ENCODE results near the gene ATP2A3.

Gene ATP2A3

DNA sequence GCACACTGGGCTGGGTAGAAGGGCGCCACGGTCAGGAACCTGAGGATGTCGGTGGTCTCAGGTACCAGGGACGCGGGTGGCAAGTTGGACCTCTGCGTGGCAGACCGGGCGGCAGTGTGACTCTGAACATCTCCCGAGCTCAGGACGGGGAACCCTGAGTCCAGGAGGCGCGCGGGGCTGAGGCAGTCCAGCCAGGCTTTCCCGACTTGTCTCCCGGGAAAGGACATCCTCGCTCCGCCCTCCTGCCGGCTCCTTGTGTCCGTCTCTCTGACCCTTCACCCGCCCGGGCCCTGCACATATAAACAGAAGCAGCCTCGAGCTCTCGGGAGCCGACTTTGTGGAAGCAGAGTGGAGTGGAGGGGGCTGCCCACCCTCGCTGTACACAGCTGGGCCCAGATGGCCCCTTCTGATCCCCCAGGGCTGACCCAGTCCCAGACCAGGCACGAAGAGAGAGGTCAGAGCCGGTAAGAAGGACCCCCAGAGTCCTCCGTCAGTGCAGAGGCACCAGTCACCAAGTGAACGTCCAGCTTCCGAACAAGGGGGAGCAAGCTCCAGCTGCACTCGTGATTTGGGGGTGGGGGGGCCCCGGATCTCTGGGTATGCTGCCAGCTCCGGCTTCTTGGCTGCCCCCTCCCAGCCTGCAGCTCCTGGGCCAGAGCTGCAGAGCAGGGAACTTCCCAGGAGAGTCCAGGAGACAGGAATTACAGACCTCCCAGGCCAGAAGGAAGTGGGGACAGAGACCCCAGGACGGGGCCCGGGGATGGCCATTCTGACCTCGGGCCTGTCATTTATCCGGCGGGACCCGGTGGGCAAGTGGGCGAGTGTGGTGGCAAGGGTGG is 39.5 kb downstream of the ATP2A3 start:
- DNase-seq: no peak

DNA sequence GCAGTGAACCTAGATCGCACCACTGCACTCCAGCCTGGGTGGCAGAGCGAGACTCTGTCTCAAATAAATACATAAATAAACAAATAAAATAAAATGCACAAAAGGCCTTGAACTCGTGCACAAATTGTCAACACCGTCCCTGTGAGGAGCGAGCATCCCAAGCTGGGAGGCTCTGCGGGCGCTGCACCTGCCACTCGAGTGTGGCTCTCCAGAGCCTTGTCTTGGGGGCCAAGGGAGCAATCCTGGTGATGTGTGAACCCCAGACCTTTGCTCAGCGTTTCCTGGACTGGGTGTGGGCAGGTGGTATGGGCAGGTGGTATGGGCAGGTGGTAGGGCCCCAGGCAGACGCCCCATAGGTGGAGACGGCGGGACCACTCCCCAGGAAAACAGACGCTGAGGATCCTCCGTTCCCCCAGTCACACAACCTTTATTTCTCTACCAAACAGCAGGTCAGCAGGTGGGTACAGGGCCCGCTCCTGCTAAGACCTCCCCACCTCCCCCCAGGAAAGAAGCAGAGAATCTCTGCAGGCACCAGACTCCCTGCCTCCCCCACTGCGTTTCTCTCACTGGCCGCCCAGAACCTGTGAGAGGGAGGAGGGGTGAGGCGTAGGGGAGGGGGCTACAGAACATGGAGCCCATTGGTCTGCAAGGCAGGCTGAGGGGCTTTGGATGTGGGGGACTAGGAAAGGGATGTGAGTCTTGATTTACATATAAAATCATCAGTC is 40.6 kb downstream of the ATP2A3 start:
- DNase-seq: peak; percentile 0

DNA sequence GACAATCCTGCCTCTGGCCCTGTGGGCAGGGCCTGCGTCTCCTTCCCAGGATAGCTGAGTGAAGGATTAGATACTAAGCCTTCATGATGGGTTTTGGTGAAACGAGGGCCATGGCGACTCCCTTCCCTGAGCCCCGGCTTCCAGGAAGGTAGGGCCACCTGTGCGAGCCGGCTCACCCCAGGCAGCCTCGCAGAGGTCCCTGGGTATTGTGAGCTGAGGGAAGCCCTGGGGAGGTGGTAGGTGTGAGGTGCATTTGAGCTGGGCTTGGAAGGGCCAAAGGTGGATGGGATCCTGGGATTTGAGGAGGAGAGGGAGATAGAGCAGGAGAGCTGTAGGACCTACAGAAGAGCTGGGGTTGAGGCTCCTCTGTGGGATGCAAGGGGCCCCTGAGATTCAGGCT is 41.5 kb downstream of the ATP2A3 start:
- DNase-seq: no peak

DNA sequence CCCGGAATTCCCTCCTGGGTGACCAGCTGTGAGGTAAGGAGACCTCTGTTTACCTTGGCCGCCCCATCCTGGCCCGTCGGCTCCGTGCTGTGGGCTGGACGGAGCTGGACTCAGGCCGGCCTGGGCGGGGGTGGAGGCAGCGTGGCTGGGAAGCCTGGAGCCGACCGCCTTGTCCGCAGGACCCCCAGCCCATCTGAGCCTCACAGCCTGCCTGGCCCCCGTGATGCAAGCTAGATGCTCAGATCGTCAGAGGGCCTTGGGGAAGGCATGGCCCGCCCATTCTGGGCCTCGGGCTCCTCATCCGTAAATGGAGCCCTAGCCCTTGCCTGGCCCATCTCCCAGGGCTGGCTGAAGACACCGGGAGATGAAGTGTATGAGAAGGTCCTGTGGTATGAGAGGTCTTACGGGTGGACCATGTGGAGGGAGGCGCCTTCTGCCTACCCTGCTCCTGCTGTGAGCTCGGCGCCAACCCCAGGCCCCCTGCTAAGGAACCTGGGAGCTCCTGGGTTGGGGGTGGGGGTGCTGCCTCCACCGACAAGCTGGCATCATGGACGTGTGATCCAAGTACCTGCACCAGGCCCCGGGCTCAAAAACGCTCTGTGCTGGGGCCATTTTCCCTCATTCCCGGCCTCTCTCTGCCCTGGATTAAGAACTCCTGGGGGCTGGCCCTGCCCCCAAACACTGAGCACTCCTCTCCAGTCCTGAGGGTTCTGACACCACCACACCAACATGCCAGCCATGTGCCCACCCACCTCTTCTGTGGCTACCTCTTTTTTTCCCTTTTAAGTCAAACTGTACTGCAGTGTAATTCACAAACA is 42.5 kb downstream of the ATP2A3 start:
- DNase-seq: no peak

DNA sequence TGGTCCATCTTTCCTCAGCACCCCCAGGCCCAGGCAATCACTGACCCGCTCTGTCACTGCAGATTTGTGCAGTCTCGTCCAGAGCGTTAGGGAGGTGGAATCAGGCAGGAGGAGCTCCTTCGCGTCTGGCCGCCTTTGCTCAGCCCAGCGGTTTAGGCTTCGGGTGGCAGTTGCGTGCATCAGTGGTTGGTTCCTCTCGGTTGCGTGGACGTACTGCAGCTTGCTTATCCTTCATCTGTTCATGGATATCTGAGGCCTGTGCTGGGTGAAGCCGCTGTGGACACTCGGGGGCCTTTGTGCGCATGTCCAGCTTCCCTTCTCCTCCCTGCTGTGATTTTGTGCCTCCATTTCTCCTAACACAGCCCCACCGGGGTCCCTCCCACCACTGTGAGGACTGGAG is 43.2 kb downstream of the ATP2A3 start:
- no peak for DNase-seq

DNA sequence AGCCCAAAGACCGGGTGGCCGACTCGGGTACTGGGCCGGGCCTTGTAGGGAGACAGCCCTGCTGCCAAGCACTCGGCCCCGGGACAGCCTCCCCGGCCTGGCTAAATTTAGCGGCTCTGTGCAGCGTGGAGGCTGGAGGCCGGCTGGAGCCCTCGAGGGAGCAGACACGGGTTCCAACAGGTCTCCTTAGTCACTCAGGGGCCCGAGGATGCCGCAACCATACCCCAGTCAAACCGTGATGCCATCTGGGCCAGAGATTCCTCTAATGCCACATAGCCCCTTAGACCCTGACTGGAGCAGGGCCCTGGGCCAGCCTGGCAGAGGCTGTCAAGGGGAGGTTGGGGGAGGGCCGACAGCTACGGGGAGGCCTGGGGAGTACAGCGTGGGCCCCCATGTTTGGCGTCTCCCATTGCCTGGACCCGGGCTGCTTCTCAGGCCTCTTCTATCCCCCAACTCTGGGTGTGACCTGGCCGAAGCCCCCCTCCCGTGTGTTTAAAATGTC is 45.1 kb downstream of the ATP2A3 start:
- no peak for DNase-seq

DNA sequence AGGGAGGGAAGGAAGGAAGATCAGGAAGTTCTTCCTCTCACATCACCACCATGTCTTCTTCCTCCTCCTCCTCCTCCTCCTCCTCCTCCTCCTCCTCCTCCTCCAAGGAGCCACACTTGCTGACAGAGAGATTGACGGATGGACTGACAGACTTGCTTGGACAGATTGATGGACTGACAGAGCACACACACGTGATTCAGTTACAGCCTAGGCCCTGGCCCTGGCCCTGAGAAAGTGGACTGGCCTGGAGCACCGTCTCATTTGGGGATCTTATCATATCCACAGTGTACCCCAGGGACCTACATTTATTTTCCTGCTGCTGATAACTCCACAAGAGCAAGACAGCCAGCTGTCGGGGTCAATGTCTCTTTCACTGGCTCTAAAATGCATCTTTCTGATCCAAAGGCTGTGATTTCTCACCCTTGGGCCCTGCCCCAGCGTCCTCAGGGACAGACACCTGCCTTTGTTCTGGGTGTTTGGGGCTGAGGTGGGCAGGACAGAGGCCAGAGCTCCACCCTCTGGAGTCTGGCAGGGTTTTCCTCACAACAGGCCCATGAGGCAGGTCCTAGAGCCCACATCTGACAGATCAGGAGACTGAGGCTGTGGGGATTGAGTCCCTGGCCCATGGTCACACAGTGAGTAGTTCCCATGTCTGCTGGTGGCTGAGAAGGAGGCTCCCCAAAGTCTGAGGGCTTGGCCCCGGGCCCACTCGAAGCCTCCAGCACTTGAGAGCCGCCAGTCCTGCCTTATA is 45.7 kb downstream of the ATP2A3 start:
- no peak for DNase-seq

DNA sequence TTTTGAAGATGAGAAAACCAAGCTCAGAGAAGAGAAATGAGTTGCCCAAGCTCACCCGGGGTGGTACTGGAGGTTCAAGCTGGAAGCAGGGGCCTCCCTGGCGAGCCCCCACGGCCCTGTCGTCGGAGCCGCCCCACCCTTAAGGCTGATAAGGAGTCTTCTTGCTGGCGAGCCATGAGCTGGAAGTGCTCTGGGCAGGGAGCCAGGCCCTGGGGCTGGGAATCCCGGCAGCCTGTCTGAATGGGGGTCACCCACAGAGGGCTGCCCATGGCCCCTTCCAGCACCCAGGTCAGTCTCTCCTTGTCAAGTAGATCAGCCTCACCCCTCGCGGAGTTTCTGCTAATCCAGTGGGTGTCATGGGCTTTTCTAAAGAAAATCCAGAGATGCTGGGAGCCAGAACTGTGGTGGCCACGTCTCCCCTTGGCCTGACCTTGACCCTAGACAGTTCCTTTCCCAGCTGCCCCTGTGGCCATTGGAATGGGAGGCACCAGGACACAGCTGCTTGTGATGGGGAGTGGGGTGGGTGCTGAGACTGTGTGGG is 46.8 kb downstream of the ATP2A3 start:
- no peak for DNase-seq

DNA sequence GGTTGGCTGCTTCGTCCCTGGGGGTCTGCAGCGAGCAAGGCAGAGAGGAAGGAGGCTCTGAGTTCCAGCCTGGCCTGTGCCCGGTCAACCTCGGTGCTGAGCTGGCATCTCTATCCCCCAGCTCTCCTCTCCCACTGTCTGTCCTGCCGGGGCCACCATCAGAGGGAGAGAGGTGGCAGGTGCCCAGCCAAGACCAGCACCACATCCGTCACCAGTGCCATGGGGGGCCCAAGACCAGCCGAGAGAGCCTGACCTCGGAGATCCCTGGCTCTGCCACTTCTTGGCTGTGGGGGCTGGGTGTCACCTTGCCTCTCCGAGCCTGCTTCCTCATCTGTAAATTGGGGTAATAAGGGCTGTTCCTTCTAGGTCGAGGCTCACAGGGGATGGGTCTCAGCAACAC is 47.4 kb downstream of the ATP2A3 start:
- no peak for DNase-seq

DNA sequence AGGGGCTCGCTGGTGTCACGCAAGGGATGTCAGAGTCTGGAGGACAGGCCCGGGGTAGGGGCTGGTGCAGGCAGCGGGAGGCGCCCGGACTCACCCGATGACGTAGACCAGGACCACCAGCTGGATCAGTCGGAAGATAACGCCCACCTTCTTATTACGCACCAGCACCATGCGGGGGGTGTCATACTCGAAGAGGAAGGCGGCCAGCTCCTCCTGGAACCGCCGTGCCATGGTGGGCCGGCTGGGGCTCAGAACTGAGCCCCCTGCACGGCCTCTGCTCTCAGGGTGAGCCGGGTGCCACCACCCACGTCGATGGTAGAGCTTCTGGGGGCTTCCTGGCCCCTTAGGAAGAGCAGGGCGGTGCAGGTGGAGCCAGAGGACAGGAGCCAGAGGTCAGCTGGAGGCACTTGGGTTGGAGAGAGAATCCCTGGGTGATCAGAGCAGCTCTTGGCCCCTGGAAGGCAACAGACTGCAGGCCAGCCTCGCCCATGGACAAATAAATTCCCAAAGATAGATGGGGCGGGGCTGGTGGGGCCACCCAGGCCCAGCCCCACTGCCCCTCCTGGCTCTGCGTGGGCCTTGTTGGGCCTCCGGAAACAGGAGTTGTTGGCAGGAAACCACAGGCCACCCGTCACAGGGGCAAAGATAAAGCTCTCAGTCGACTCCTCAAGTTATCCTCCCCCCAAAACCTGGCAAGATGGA is 48.1 kb downstream of the ATP2A3 start, which contains the start of gene P2RX1:
Gene P2RX1 (minus strand): TSS at position 471 of the 702 bp plus-strand sequence. CDS start 240 bp downstream, at position 231.
- no peak for DNase-seq

DNA sequence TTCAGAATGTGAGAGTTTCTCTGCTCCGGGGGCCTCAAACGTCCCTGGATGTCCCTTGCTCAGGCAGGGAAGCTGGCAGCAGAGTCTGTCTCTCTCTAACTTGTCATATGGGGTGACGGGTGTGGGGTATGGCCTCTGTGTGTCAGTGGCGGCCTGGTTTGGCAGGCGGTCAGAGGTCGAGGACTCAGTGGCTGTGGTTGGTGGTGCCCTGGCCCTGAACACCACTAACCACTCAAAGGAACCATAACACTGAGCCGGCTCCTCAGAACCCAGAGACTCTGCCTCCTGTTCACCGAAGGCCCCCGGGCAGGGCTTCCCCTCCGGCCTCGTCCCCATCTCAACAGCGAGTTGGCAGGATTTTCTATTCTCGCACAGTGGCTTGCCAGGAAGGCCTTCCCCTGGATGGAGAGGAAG is 48.6 kb downstream of the ATP2A3 start:
- DNase-seq: no peak

DNA sequence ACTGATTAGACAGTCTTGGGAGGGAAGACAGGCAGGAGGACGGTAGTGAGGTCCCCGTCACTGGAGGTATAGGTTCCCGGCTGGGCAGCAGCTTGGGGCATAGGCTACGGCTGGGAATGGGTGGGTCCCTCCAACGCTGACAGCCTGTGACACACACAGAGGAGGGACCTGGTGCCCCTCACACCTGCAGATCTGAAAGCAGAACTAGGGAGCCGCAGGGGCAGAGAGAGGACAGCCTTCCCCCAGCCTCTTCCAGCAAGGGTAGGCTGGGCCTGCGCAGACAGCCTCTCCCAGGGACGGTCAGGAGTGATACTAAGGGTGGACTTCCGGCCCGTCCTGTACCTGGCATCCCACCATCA is 49.9 kb downstream of the ATP2A3 start:
- no peak for DNase-seq

DNA sequence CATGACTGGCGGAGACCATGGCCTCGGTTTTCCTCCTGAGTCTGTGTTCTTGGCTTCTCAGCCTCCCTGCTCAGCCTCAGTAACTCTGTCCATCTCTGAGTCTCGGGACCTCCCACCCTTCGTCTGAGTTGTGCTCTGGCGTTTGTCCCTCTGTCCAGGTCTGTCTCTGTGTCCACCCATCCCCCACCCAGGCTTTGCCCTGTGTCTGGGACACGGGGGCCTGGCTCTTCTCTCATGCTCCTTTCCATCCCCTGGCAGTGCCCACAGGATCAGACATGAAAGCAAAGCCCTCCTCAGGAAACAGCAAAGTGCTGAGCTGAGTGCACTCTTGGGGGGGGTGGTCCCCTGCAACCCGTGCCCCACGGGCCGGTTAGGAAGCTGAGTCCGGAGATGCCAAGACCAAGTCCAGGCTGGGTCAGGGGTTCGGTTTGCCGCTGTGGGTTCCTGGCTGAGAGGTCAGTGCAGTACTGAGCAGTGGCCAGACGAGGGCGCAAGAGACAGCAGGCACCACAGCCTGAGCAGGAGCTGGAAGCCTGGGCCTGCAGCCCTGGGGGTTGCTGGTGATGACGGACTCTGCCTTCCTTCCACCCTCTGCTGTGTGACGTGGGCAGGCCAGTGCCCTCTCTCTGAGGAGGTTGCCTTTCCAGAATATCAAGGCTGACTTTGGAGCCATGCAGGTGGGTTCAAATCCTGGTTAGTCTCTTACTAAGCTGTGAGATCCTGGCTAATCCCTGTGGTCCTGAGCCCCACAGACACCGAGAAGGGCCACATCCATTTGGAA is 50.5 kb downstream of the ATP2A3 start:
- no peak for DNase-seq

DNA sequence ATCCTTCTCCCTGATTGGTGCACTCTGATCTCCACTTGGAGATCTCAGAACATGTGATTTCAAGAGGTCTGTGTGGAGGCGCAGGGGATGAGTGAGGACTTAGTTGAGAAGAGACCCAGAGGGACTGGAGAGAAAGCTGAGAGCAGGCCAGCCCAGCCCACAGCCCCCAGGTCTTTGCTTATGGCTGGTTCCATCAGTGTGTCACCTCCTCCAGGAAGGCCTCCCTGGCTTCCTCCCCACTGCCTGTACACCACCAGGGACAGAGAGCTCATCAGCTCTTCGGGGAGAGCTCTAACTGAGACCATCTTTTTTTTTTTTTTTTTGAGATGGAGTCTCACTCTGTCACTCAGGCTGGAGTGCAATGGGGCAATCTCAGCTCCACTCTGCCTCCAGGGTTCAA is 51.4 kb downstream of the ATP2A3 start:
- no peak for DNase-seq

DNA sequence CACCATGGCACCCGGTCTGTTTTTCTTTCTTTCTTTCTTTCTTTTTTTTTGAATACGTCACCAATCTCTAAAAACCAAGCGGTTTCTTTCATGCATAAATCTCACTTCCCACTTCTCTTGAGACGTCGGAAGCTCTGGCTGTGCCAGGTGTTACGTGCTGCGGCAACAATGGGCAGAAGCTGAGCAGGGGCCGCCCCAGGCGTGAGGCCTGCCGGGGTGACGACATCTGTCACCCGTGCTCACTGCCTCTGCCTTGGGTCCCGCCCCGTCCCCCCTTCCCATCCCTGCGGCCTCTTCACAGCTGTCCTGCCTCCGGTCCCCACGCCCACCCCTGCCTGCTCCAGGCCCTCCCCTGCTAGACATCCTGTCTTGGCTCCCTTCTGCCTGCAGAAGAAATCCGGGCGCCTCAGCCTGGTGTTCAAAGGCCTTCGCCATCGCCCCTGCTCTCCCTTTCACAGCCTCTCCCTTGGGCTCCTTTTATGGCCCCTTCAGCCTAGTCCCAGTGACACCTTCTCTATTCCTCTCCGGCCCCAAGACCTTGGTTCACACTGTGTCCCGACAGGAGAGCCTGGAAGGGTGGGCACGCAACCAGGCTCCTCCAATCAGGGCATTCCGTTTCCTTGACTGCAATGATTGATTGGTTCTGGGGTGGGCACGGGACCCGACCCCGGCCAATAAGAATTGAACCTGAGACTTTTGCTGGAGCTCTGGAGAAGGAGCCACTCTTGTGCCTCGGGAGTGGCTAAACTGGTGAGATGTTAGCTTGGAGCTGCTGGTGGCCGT is 52.8 kb downstream of the ATP2A3 start:
- DNase-seq: peak; percentile 19

DNA sequence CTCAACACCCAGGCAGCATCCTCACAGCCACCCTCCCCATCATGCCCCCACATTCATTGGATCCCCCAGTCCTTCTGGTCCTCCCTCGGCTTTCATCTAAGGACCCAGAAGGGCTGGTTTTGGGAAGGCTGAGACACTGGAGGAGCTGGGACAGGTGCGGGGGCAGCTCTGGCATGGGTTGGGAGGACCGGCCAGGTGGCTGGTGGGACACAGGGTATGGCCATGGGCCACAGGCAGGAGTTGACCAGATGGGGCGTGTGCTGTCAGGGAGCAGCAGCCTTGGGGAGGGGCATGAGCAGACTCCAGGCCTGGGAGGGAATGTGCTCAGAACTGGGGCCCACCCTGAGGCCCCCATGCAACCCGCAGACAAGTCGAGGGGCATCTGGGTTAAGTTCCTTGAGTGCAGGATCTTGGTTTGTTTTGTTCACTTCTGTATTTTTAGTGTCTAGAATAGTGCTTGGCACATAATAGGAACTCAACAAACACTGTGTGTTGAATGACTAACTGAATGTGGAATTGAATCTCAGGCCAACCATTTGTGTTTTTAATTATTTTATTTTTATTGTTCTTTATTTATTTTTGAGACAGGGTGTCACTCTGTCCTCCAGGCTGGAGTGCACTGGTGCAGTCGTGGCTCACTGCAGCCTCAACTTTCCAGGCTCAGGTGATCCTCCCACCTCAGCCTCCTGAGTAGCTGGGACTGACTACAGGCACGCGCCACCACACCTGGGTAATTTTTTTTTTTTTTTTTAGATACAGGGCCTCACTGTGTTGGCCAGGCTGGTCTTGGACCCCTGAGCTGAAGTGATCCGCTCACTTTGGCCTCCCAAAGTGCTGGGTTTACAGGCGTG is 53.6 kb downstream of the ATP2A3 start:
- DNase-seq: no peak

DNA sequence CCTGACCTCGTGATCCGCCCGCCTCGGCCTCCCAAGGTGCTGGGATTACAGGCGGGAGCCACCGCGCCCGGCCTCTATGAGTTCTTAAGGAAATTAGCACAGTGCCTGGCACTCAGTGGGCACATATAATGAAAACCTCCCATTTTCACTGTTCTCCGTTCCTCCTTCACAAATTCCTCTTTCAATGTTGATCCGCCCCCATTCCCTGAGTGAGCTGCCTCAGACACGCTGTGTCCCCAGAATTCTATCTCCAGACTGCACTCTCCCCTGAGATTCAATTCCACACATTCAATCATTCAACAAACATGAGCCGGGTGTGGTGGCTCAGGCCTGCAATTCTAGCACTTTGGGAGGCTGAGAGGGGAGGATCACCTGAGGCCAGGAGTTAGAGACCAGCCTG is 55.0 kb downstream of the ATP2A3 start:
- DNase-seq: no peak

DNA sequence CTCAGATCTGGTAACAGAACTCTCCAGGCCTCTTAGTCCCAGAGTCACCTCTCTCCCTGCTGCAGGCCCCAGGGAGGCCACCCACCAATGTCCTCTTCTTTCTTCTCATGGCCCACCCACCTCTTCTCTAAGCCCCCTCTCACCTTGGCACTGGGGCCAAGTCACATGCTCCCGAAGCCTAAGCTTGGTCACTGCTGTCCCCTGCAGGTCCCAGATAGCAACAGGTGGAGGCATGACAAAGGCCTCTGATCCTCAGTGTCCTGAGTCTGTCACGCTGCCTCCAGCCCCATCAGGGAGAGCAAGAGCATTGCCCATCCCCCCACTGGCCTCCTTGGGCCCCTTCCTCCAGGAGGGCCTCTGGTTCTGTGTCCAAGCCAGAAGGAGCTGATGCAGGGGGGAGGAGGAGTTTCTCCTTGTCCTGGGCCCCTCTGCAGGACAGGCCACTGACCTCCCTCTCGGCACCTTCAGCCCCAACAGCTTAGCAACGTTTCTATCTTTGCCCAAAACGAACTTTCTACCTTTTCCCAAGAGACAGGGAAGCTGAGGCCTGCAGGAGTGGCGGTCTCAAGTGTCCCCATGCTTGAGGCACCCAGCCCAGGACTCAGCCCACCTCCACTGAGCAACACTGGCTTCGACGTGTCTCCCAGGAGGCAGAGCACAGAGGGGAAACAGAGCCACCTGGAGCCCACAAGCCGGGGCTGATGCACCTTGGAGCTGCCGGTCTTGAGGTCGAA is 56.6 kb downstream of the ATP2A3 start:
- DNase-seq: no peak
